ENCODE data around the gene KLHL3.
"Not testable (repeated sequence)": the region's sequence is repeated elsewhere in the genome, so short reads cannot be mapped to it uniquely, and the experiment has no call there.

DNA sequence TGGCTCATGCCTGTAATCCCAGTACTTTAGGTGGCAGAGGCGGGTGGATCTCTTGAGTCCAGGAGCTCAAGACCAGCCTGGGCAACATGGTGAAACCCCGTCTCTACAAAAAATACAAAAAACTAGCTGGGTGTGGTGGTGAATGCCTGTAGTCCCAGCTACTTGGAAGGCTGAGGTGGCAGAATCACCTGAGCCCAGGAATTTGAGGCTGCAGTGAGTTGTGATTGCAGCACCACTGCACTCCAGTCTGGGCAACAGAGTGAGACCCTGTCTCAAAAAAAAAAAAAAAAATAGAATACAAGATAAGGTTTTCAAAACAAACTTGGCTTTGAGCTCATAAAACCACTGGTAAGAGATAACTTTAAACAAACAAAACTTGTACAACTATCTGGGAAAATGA is 92.8 kb downstream of the KLHL3 start:
- not testable (repeated sequence) for TF ChIP-seq EZH2phosphoT487 (conservative IDR thresholded peaks at IDR 0.05; ENCODE audit: low read length)
- TF ChIP-seq, protein P1, sequence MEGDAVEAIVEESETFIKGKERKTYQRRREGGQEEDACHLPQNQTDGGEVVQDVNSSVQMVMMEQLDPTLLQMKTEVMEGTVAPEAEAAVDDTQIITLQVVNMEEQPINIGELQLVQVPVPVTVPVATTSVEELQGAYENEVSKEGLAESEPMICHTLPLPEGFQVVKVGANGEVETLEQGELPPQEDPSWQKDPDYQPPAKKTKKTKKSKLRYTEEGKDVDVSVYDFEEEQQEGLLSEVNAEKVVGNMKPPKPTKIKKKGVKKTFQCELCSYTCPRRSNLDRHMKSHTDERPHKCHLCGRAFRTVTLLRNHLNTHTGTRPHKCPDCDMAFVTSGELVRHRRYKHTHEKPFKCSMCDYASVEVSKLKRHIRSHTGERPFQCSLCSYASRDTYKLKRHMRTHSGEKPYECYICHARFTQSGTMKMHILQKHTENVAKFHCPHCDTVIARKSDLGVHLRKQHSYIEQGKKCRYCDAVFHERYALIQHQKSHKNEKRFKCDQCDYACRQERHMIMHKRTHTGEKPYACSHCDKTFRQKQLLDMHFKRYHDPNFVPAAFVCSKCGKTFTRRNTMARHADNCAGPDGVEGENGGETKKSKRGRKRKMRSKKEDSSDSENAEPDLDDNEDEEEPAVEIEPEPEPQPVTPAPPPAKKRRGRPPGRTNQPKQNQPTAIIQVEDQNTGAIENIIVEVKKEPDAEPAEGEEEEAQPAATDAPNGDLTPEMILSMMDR (IDR thresholded peaks at IDR 0.05; ENCODE audit: insufficient read depth, low read length, poor library complexity, severe bottlenecking) = not testable (repeated sequence)
